Adrenal gland (tissue), 12 donors: Measurements from ENCODE around the gene CPTP. TPM values are rescaled to one million over a fixed set of nuclear protein-coding genes. Genes with fewer than 3 reads are reported as not detected.

Experiments used
- DNase-seq, 7 donors: peaks; one replicate each; pipeline ENCODE4 v3.0.0-alpha.2; 2019 to 2020
- H3K27ac ChIP-seq, 5 donors: fragments of 200-600 bp; sonication (generic) in 4 of 5; 1 replicate in 3 of 5; 2 replicates in 2 of 5; pipeline versions ENCODE4 v1.5.1 to v1.8.0; 2016 to 2020; ENCODE audit warnings: mild to moderate bottlenecking in 1 of 5
- H3K27me3 ChIP-seq: fragments of 200-600 bp; 2 replicates; pipeline ENCODE4 v1.8.0; 2021
- H3K36me3 ChIP-seq, 2 donors: fragments of 200-600 bp; replicated peaks in 1 of 2; 1 replicate in 1 of 2; 2 replicates in 1 of 2; pipeline versions ENCODE4 v1.5.1 to v1.8.0; 2018 to 2022
- H3K4me1 ChIP-seq, 2 donors: fragments of 200-600 bp; replicated peaks in 1 of 2; 1 replicate in 1 of 2; 2 replicates in 1 of 2; pipeline versions ENCODE4 v1.5.1 to v1.8.0; 2018 to 2021
- H3K4me3 ChIP-seq, 4 donors: fragments of 200-600 bp; sonication (generic) in 3 of 4; one replicate each; pipeline ENCODE4 v1.5.1; 2016 to 2018
- H3K9me3 ChIP-seq, 3 donors: fragments of 200-600 bp; sonication (generic) in 1 of 3; replicated peaks in 1 of 3; 1 replicate in 2 of 3; 2 replicates in 1 of 3; pipeline versions ENCODE4 v1.5.1 to v1.8.0; 2016 to 2021
- CTCF ChIP-seq, 6 experiments: fragments of 450-650 bp in 4 of 6; fragments of 200-600 bp in 2 of 6; sonication (generic) in 1 of 6; IDR thresholded peaks; 1 replicate in 5 of 6; 2 replicates in 1 of 6; pipeline versions ENCODE4 v1.5.1 to v1.8.0; 2016 to 2021; ENCODE audit warnings: antibody characterized with exemption in 6 of 6, mild to moderate bottlenecking in 2 of 6, moderate library complexity in 1 of 6
- POLR2A ChIP-seq, 2 donors: fragments of 450-650 bp; IDR thresholded peaks; one replicate each; pipeline ENCODE4 v1.6.1; 2017; ENCODE audit warnings: antibody characterized with exemption in 2 of 2, mild to moderate bottlenecking in 2 of 2, moderate library complexity in 1 of 2
- WGBS, 4 donors: extraction: QIAGEN DNeasy Blood & Tissue Kit in 2 of 4; methylation state at CpG; one replicate each; pipeline versions ENCODE4 v1.1.5 to v1.1.7; 2013 to 2017; 5-methylcytosine and 5-hydroxymethylcytosine counted together
- intact Hi-C, 2 donors: fragments of 100-400 bp; cut with DNase I; formaldehyde crosslinking; loops; one replicate each; pipeline versions ENCODE4 v1.14.1 to v1.15.0; 2022 to 2023
- polyA plus RNA-seq, 3 donors: library from polyadenylated mRNA; stranded (reverse); fragments of 200-250 nt in 2 of 3; fragments of 350-450 nt in 1 of 3; fragmentation: Illumina TruSeq in 1 of 3; extraction: RNeasy Lipid Tissue Mini Kit (QIAGEN cat#74804) in 1 of 3; gene quantifications; one replicate each; pipeline ENCODE4 v1.2.3, GENCODE V29; 2013 to 2014
- total RNA-seq, 9 donors: library from RNA; depleted of rRNA in 4 of 9; stranded (reverse); fragments of >200 nt in 4 of 9; fragments of 120-200 nt in 1 of 9; fragmentation: NEBNext Ultra II Directional in 1 of 9; extraction: Animal tissue kit (Norgen Biotek cat#: 25700) in 1 of 9; gene quantifications; one replicate each; pipeline versions ENCODE4 v1.1.0 to v1.2.4, GENCODE V29; 2013 to 2023
- donor health status: healthy with polysubstance abuse.
- donor health status: Bipolar disorder and iron deficiency.
- donor health status: DM: yes; HTN: yes; CAD: no.
- donor health status: DM: no; HTN: no; CAD: no.
- donor health status: DM: no; HTN: no; CAD: no.
- donor health status: DM: yes; HTN: yes; CAD: no.

Gene CPTP
- total and polyA plus RNA-seq, 12 donors: 2.9 to 53.0 (median 29.0) TPM

- no peaks in the 10 kb centered on the region for H3K4me1 ChIP-seq
- 93 to 99% (median 95%) methylated on average over 21 to 35 of the region's 35 CpGs for WGBS, 4 donors
- no peak for TF ChIP-seq CTCF (IDR thresholded peaks at IDR 0.05)
- TF ChIP-seq POLR2A (IDR thresholded peaks at IDR 0.05): no peak
- no peaks in the 10 kb centered on the region for H3K27me3 ChIP-seq
- peaks cover 0 to 9% of the 10 kb centered on the region in 2 donors for H3K36me3 ChIP-seq
- no peak overlapping the region for H3K4me3 ChIP-seq
- H3K9me3 ChIP-seq: no peaks in the 10 kb centered on the region
- DNase-seq: no peak
- H3K27ac ChIP-seq: no peak overlapping the region
- intact Hi-C loops: loop anchor here in 1 of 2 donors (10.0 kb wide), 1 partner anchor 311 kb away; the partner anchor contains the start of gene PERM1
These were observed 29.3 kb upstream of the CPTP start for GRCh38 chr1:1295154-1295923.

GRCh38 chr1:1296070-1297061 is 28.2 kb upstream of the CPTP start:
- H3K4me1 ChIP-seq: no peaks in the 10 kb centered on the region
- peaks cover 0 to 9% of the 10 kb centered on the region in 2 donors for H3K36me3 ChIP-seq
- no peak overlapping the region for H3K27ac ChIP-seq
- WGBS, 4 donors: 90 to 95% (median 92%) methylated on average over 21 to 62 of the region's 62 CpGs
- no peak overlapping the region for H3K4me3 ChIP-seq
- no peak for DNase-seq
- TF ChIP-seq POLR2A (IDR thresholded peaks at IDR 0.05): no peak
- no peak for TF ChIP-seq CTCF (IDR thresholded peaks at IDR 0.05)
- H3K27me3 ChIP-seq: no peaks in the 10 kb centered on the region
- H3K9me3 ChIP-seq: no peaks in the 10 kb centered on the region
- intact Hi-C loops: loop anchor here in 1 of 2 donors (10.0 kb wide), 1 partner anchor 312 kb away; the partner anchor contains the start of gene PERM1

- TF ChIP-seq POLR2A (IDR thresholded peaks at IDR 0.05): no peak
- no peak for TF ChIP-seq CTCF (IDR thresholded peaks at IDR 0.05)
- Histone ChIP-seq H3K9me3 (no peaks in the 10 kb centered on the region), H3K4me3 (no peak overlapping the region), H3K27me3 (no peaks in the 10 kb centered on the region), H3K36me3 (peaks cover 0 to 9% of the 10 kb centered on the region in 2 donors), H3K4me1 (no peaks in the 10 kb centered on the region), H3K27ac (no peak overlapping the region)
- DNase-seq: no peak
- intact Hi-C loops: loop anchor here in 1 of 2 donors (10.0 kb wide), 1 partner anchor 313 kb away; the partner anchor contains the start of gene PERM1
- WGBS, 4 donors: 87 to 93% (median 91%) methylated on average over 10 to 31 of the region's 31 CpGs; no CpG with 5 or more reads in 1 of the 4 donors
These were observed 26.7 kb upstream of the CPTP start for GRCh38 chr1:1297802-1298424.
